Sigmoid colon (tissue), 4 donors: ENCODE results near the gene SLC30A9.

Experiments
- EP300 ChIP-seq, 4 donors: sonication (generic); formaldehyde crosslinking; IDR thresholded peaks; one replicate each; pipeline ENCODE4 v1.6.1; 2017; ENCODE audit warnings: antibody characterized with exemption in 4 of 4
- POLR2A ChIP-seq, 2 donors: fragments of 450-650 bp; IDR thresholded peaks; one replicate each; pipeline ENCODE4 v1.6.1; 2016; ENCODE audit warnings: antibody characterized with exemption in 2 of 2, mild to moderate bottlenecking in 2 of 2, moderate library complexity in 2 of 2
- TF ChIP-seq, protein P1 (sequence below), 4 experiments: fragments of 450-650 bp in 3 of 4; fragments of 200-600 bp in 1 of 4; IDR thresholded peaks; one replicate each; pipeline ENCODE4 v1.5.1; 2016 to 2019; ENCODE audit warnings: antibody characterized with exemption in 4 of 4, mild to moderate bottlenecking in 3 of 4, moderate library complexity in 2 of 4

DNA sequence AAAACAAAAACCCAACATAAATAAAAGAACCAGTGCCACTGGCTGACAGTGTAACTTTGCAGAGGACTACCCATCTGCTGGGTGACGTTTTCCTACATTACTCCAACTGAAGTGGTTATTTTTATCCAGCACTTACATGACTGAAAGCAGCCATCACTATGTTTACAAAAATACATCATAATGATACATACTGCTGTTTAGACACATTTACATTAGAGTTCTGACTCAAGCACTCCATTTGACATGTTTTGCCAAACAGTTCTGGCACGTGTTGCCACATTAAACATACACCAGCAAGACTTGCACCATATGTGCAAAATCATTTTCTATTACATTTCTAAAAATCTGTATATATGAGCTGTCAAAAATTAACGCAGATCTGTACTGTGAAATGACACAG lies 122.5 kb downstream of the SLC30A9 start:
- TF ChIP-seq POLR2A (IDR thresholded peaks at IDR 0.05) (no peak), EP300 (IDR thresholded peaks at IDR 0.05) (no peak)
- TF ChIP-seq, protein P1, sequence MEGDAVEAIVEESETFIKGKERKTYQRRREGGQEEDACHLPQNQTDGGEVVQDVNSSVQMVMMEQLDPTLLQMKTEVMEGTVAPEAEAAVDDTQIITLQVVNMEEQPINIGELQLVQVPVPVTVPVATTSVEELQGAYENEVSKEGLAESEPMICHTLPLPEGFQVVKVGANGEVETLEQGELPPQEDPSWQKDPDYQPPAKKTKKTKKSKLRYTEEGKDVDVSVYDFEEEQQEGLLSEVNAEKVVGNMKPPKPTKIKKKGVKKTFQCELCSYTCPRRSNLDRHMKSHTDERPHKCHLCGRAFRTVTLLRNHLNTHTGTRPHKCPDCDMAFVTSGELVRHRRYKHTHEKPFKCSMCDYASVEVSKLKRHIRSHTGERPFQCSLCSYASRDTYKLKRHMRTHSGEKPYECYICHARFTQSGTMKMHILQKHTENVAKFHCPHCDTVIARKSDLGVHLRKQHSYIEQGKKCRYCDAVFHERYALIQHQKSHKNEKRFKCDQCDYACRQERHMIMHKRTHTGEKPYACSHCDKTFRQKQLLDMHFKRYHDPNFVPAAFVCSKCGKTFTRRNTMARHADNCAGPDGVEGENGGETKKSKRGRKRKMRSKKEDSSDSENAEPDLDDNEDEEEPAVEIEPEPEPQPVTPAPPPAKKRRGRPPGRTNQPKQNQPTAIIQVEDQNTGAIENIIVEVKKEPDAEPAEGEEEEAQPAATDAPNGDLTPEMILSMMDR (IDR thresholded peaks at IDR 0.05): no peak
